HL-60 (cell line): Measurements from ENCODE around the gene CD63.

Experiments used
- CTCF ChIP-seq: IDR thresholded peaks from one replicate; pipeline ENCODE4 v1.5.1; 2011; ENCODE audit warnings: low read length, control low read depth, inconsistent platforms; ENCODE audit not compliant: insufficient read depth
- REST ChIP-seq: IDR thresholded peaks from 2 replicates; pipeline ENCODE4 v1.6.1; 2012; ENCODE audit warnings: low read depth; ENCODE audit not compliant: insufficient replicate concordance

- TF ChIP-seq CTCF (peak; percentile 19), REST (no peak)
These were observed 47.4 kb downstream of the CD63 start for GRCh38 chr12:55681142-55682077.
